ENCODE data around the gene DNAH7. TPM values are rescaled to one million over a fixed set of nuclear protein-coding genes. Genes with fewer than 3 reads are reported as not detected.

DNAH7 gene
- total RNA-seq: 0.06 and 0.29 TPM in 2 replicates

GRCh38 chr2:196068271-196069209, at the start of gene DNAH7:
Gene DNAH7, minus strand, starts transcription at chr2:196068837. Its CDS starts 126 bp downstream, at chr2:196068711.
- peak within 1 kb of the TSS; percentile 97 for H3K4me3 ChIP-seq (ENCODE audit: low read depth, low read length)
- peak; percentile 100 for TF ChIP-seq CTCF (conservative IDR thresholded peaks at IDR 0.05; ENCODE audit: low read depth, low read length)
- DNase-seq (ENCODE audit: low read depth): peak; percentile 46

DNA sequence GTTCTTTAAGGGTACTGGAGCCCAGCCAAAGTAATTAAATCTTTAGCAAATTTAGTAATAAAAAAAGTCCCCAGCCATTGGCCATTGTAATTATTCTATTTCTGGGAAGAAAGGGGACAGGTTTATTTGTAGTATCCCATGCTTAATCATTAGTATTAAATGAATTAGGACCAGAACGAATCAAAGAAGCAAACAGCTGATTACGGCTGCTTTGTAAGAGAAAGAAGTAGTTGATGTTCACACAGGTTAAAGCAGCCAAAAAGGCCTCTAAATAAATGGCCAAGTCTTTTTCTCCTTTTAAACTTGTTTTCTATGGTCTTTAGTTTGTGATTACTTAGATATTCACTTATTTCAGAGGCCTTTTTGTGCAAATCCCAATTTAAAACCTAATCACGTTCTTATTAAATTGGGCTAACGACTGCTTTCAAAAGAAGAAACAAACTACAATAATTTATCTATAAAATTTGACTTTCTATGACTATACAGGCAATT, 48.6 kb upstream of the DNAH7 start:
- no peak overlapping the region for H3K4me3 ChIP-seq (ENCODE audit: low read depth, low read length)
- TF ChIP-seq CTCF (conservative IDR thresholded peaks at IDR 0.05; ENCODE audit: low read depth, low read length): no peak
- DNase-seq (ENCODE audit: low read depth): no peak

GRCh38 chr2:196113061-196113974, 44.7 kb upstream of the DNAH7 start:
- H3K4me3 ChIP-seq (ENCODE audit: low read depth, low read length): peak overlapping the region; percentile 1
- TF ChIP-seq CTCF (conservative IDR thresholded peaks at IDR 0.05; ENCODE audit: low read depth, low read length): no peak
- peak; percentile 85 for DNase-seq (ENCODE audit: low read depth)

GRCh38 chr2:196112418-196113034, 43.9 kb upstream of the DNAH7 start:
- TF ChIP-seq CTCF (conservative IDR thresholded peaks at IDR 0.05; ENCODE audit: low read depth, low read length): no peak
- H3K4me3 ChIP-seq (ENCODE audit: low read depth, low read length): peak overlapping the region; percentile 0
- peak; percentile 94 for DNase-seq (ENCODE audit: low read depth)

DNA sequence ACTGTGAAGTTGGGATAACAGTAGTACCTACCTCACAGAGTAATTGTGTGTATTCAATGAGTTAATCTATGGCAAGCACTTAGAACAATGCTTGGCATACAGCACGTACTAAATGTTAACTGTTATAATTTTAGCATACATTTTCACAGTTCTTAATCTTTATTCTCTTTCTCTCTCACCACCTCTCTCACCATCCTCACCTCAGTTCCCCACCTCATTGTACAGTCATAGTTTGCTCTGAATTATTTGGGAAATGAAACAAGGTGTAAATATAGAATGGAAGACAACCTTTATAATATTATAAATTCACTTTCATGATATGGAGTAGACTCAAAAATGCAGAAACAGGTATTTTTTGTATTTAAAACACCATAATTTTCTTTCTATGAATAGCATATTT, 40.0 kb upstream of the DNAH7 start:
- no peak for DNase-seq (ENCODE audit: low read depth)
- H3K4me3 ChIP-seq (ENCODE audit: low read depth, low read length): no peak overlapping the region
- no peak for TF ChIP-seq CTCF (conservative IDR thresholded peaks at IDR 0.05; ENCODE audit: low read depth, low read length)

DNA sequence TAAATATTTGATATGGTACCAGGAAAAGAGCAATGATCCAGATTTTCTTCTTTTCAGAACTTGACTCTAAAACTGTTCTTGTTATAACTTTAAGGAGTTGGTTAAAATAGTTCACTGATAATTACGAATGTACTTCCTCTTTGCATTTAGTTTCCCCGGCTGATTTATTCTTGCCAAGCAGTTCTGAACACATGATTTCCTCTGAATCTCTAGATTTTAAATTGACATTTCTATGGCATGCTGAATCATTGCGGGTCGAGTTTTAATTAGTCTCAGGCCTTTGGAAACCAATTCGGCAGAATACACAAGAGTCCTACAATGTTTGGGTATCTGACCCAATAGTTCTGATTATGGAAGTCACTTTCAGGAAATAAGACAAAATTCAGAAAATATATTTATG, 37.3 kb upstream of the DNAH7 start:
- H3K4me3 ChIP-seq (ENCODE audit: low read depth, low read length): no peak overlapping the region
- no peak for TF ChIP-seq CTCF (conservative IDR thresholded peaks at IDR 0.05; ENCODE audit: low read depth, low read length)
- DNase-seq (ENCODE audit: low read depth): no peak
